Gastrocnemius medialis (tissue), 4 donors: Measurements from ENCODE around the gene AKAP13.
"Not testable (repeated sequence)": the region's sequence is repeated elsewhere in the genome, so short reads cannot be mapped to it uniquely, and the experiment has no call there.

ENCODE experiments used
- POLR2A ChIP-seq, 2 donors: fragments of 450-650 bp; IDR thresholded peaks; one replicate each; pipeline ENCODE4 v1.6.1; 2017; ENCODE audit warnings: antibody characterized with exemption in 2 of 2, mild to moderate bottlenecking in 2 of 2, moderate library complexity in 2 of 2
- TF ChIP-seq, protein P1 (sequence below), 5 experiments: fragments of 450-650 bp in 3 of 5; fragments of 200-600 bp in 2 of 5; sonication (generic) in 2 of 5; IDR thresholded peaks in 4 of 5; conservative IDR thresholded peaks in 1 of 5; 1 replicate in 4 of 5; 2 replicates in 1 of 5; pipeline ENCODE4 v1.5.1; 2016 to 2019; ENCODE audit warnings: antibody characterized with exemption in 5 of 5, mild to moderate bottlenecking in 3 of 5, moderate library complexity in 3 of 5

DNA sequence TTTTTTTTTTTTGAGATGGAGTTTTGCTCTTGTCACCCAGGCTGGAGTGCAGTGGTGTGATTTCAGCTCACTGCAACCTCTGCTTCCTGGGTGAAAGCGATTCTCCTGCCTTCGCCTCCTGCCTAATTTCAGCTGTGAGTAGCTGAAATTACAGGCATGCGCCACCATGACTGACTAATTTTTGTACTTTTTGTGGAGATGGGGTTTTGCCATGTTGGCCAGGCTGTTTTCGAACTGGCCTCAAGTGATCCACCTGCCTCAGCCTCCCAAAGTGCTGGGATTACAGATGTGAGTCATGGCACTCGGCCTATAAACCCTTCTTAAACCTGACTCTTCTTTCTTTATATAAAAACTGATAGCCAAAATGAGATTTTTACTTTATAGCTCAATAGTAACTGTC, 205.8 kb downstream of the AKAP13 start:
- TF ChIP-seq, protein P1, sequence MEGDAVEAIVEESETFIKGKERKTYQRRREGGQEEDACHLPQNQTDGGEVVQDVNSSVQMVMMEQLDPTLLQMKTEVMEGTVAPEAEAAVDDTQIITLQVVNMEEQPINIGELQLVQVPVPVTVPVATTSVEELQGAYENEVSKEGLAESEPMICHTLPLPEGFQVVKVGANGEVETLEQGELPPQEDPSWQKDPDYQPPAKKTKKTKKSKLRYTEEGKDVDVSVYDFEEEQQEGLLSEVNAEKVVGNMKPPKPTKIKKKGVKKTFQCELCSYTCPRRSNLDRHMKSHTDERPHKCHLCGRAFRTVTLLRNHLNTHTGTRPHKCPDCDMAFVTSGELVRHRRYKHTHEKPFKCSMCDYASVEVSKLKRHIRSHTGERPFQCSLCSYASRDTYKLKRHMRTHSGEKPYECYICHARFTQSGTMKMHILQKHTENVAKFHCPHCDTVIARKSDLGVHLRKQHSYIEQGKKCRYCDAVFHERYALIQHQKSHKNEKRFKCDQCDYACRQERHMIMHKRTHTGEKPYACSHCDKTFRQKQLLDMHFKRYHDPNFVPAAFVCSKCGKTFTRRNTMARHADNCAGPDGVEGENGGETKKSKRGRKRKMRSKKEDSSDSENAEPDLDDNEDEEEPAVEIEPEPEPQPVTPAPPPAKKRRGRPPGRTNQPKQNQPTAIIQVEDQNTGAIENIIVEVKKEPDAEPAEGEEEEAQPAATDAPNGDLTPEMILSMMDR (IDR thresholded peaks at IDR 0.05 in 4 of 5, conservative IDR thresholded peaks at IDR 0.05 in 1 of 5): not testable (repeated sequence)
- TF ChIP-seq POLR2A (IDR thresholded peaks at IDR 0.05): not testable (repeated sequence)
